ENCODE measurements around the gene ZNF286A.

GRCh38 chr17:15651583-15652110, 47.9 kb upstream of the ZNF286A start:
- TF ChIP-seq CTCF (IDR thresholded peaks at IDR 0.05; ENCODE audit: poor library complexity) (no peak), EZH2 (IDR thresholded peaks at IDR 0.05; ENCODE audit: borderline replicate concordance) (no peak), EZH2phosphoT487 (IDR thresholded peaks at IDR 0.05; ENCODE audit: low read depth, severe bottlenecking, unreplicated experiment) (no peak)

Measured in hepatocyte (in vitro differentiated cells).